ENCODE data around the gene LRRC46. TPM values are rescaled to one million over a fixed set of nuclear protein-coding genes. Genes with fewer than 3 reads are reported as not detected.

Gene LRRC46
- total RNA-seq, 5 donors from 2014 or later (not counting 1 experiment from before 2014, with no cell fraction given), result 0.20 to 1.0 (median 0.88) TPM

DNA sequence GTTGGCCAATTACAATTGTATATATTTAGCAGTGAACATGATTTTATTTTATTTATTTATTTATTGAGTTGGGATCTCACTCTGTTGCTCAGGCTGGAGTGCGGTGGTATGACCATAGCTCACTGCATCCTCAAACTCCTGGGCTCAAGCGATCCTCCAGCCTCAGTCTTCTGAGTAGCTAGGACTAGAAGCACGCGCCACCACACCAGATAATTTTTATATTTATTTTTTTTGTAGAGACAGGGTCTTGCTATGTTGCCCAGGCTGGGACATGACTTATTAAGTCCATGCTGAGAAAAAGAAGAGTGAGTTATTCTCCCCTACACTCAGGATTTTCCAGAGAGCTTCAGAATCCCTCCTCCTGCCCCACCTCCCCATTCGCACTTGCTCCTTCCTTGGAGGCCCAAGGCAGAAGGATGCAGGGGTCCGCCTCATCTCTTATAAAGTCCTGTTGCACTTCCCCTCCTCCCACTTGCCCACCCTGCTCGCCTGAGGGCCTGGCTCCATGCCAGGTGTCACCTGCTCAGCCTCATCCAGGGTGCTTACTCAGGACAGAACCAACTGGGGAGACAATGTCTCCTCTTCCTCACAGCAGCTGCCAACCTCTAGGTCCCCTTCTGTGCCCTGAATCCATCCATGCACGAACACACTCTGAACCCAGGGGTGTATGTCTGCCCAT is 48.4 kb downstream of the LRRC46 start:
- H3K4me3 Mint-ChIP-seq, result no peak overlapping the region
- H3K36me3 ChIP-seq (ENCODE audit: control insufficient read depth in 2 of 2, extremely low read depth in 1 of 2, insufficient read depth in 1 of 2, low read length in 1 of 2), result no peaks in the 10 kb centered on the region
- no peaks in the 10 kb centered on the region for H3K9me3 ChIP-seq
- H3K27me3 ChIP-seq (replicated peaks in 1 of 2; ENCODE audit: control insufficient read depth in 2 of 2, extremely low read depth in 1 of 2, insufficient read depth in 2 of 2, low read length in 1 of 2), result peaks cover 0 to 53% of the 10 kb centered on the region in 2 experiments
- H3K36me3 Mint-ChIP-seq, result peaks cover 3% of the 10 kb centered on the region
- ATAC-seq (replicated peaks in 1 of 4) (no peak), DNase-seq (no peak)
- WGBS (ENCODE audit: insufficient coverage), result 62% methylated on average over 3 of the region's 8 CpGs
- no peak overlapping the region for H3K4me3 ChIP-seq (ENCODE audit: control insufficient read depth in 1 of 2, extremely low read depth in 1 of 2, low read length in 1 of 2)
- H3K4me1 Mint-ChIP-seq, result peaks cover 24 to 29% (median 28%) of the 10 kb centered on the region in 3 donors
- no peaks in the 10 kb centered on the region for H3K9me3 Mint-ChIP-seq
- H3K27me3 Mint-ChIP-seq, result peaks cover 11 to 23% of the 10 kb centered on the region in 2 donors
- H3K27ac ChIP-seq (ENCODE audit: low read length), result no peak overlapping the region
- ChIA-PET POLR2A (no interaction called here), CTCF (no interaction called here)
- no peak overlapping the region for H3K27ac Mint-ChIP-seq
- H3K4me1 ChIP-seq (ENCODE audit: control insufficient read depth in 1 of 2, extremely low read depth in 1 of 2, insufficient read depth in 2 of 2, low read length in 2 of 2), result peaks cover 9 to 28% of the 10 kb centered on the region in 2 experiments

DNA sequence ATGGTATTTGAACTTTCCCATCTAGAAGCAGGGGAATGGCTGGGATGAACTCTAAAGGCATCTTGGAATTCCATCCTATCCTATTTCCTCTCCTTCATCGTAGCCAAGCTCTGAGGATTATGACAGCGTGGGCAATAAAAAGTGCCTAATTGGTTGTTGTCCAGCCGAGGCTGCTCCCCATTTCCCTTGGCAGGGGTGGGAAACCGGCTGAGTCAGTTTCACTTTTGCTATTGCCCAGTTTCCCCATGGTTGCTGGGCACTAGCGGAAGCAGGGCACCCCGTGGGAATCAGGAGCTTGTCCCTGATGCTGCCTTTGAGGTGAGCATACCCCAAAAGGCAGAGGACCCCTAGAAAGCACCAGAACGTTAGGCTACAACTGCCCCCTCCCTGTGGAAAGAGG is 50.8 kb downstream of the LRRC46 start:
- Histone ChIP-seq H3K27ac (ENCODE audit: low read length) (no peak overlapping the region), H3K9me3 (no peaks in the 10 kb centered on the region), H3K36me3 (ENCODE audit: control insufficient read depth in 2 of 2, extremely low read depth in 1 of 2, insufficient read depth in 1 of 2, low read length in 1 of 2) (no peaks in the 10 kb centered on the region), H3K4me3 (ENCODE audit: control insufficient read depth in 1 of 2, extremely low read depth in 1 of 2, low read length in 1 of 2) (no peak overlapping the region), H3K4me1 (ENCODE audit: control insufficient read depth in 1 of 2, extremely low read depth in 1 of 2, insufficient read depth in 2 of 2, low read length in 2 of 2) (peaks cover 16 to 39% of the 10 kb centered on the region in 2 experiments), H3K27me3 (replicated peaks in 1 of 2; ENCODE audit: control insufficient read depth in 2 of 2, extremely low read depth in 1 of 2, insufficient read depth in 2 of 2, low read length in 1 of 2) (peaks cover 0 to 49% of the 10 kb centered on the region in 2 experiments)
- POLR2A ChIA-PET, result no interaction called here
- no peak for ATAC-seq (replicated peaks in 1 of 4)
- Mint-ChIP-seq H3K36me3 (no peaks in the 10 kb centered on the region), H3K4me1 (peaks cover 33 to 41% (median 40%) of the 10 kb centered on the region in 3 donors), H3K4me3 (no peak overlapping the region), H3K9me3 (no peaks in the 10 kb centered on the region), H3K27me3 (peaks cover 0 to 11% of the 10 kb centered on the region in 2 donors), H3K27ac (no peak overlapping the region)
- DNase-seq, result no peak
- CTCF ChIA-PET, result interaction anchor here (0.6 to 1.0 kb wide), 3 partner anchors 22 to 61 kb away, joined by 3 to 10 read pairs (median 3); partner anchors contain the start of genes OSBPL7 (in 1 of the 2) and SCRN2 (in 1 of the 2)
- 49% methylated on average over 6 of the region's 7 CpGs for WGBS (ENCODE audit: insufficient coverage)

DNA sequence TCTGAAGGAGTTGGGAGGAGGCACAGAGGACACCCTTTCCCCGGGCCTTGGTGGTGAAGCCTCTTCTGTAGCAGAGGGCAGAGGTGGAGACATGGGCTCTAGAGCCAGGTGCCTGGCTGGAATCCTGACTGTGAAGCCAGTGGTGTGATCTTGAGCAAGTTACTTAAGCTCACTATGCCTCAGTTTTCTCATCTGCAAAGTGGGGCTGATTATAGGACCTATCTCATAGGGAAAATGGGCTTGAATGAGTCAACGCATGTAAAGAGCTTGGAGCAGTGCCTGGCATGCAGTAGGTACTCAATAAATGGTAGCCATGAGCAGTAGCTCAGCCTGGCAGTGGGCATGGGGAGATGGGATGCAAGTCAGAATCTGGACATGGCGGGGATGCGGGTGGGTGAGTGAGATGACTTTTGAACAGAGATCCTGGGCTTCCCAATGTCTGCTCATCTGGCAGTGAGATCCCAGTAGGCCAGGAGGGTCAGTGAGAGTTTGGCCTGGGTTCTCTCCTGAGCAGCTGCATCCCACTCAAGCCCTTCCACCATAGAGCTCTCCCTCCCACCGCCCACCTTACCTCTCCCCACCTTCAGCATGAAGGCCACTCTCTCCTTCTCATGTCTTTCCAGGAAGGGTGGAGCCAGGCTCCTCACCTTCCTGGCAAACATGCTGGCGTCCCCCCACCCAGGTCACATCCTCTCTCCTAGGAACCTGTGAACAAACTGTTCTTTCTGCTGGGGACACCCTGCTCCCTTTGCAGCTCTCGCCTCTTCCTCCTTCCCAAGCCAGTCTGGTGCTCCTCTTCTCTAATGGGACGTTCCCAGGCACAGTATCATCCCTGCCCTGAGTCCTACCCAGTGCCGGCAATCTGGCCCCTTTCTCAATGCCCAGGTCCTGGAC is 51.5 kb downstream of the LRRC46 start:
- H3K27me3 Mint-ChIP-seq, result peaks cover 0 to 8% of the 10 kb centered on the region in 2 donors
- Histone ChIP-seq H3K4me3 (ENCODE audit: control insufficient read depth in 1 of 2, extremely low read depth in 1 of 2, low read length in 1 of 2) (no peak overlapping the region), H3K36me3 (ENCODE audit: control insufficient read depth in 2 of 2, extremely low read depth in 1 of 2, insufficient read depth in 1 of 2, low read length in 1 of 2) (no peaks in the 10 kb centered on the region), H3K27ac (ENCODE audit: low read length) (no peak overlapping the region), H3K4me1 (ENCODE audit: control insufficient read depth in 1 of 2, extremely low read depth in 1 of 2, insufficient read depth in 2 of 2, low read length in 2 of 2) (peaks cover 16 to 39% of the 10 kb centered on the region in 2 experiments), H3K9me3 (no peaks in the 10 kb centered on the region), H3K27me3 (replicated peaks in 1 of 2; ENCODE audit: control insufficient read depth in 2 of 2, extremely low read depth in 1 of 2, insufficient read depth in 2 of 2, low read length in 1 of 2) (peaks cover 0 to 42% of the 10 kb centered on the region in 2 experiments)
- no peaks in the 10 kb centered on the region for H3K36me3 Mint-ChIP-seq
- peak overlapping the region in 1 of 3 donors; percentile 69 for H3K4me3 Mint-ChIP-seq
- CTCF ChIA-PET, result interaction anchor here (0.6 to 1.0 kb wide), 3 partner anchors 21 to 61 kb away, joined by 3 to 10 read pairs (median 3); partner anchors contain the start of genes OSBPL7 (in 1 of the 2) and SCRN2 (in 1 of the 2)
- H3K27ac Mint-ChIP-seq, result no peak overlapping the region
- WGBS (ENCODE audit: insufficient coverage), result 77% methylated on average over 7 of the region's 9 CpGs
- no peaks in the 10 kb centered on the region for H3K9me3 Mint-ChIP-seq
- DNase-seq (no peak), ATAC-seq (replicated peaks in 1 of 4) (no peak)
- POLR2A ChIA-PET, result no interaction called here
- H3K4me1 Mint-ChIP-seq, result peaks cover 33 to 41% (median 40%) of the 10 kb centered on the region in 3 donors

DNA sequence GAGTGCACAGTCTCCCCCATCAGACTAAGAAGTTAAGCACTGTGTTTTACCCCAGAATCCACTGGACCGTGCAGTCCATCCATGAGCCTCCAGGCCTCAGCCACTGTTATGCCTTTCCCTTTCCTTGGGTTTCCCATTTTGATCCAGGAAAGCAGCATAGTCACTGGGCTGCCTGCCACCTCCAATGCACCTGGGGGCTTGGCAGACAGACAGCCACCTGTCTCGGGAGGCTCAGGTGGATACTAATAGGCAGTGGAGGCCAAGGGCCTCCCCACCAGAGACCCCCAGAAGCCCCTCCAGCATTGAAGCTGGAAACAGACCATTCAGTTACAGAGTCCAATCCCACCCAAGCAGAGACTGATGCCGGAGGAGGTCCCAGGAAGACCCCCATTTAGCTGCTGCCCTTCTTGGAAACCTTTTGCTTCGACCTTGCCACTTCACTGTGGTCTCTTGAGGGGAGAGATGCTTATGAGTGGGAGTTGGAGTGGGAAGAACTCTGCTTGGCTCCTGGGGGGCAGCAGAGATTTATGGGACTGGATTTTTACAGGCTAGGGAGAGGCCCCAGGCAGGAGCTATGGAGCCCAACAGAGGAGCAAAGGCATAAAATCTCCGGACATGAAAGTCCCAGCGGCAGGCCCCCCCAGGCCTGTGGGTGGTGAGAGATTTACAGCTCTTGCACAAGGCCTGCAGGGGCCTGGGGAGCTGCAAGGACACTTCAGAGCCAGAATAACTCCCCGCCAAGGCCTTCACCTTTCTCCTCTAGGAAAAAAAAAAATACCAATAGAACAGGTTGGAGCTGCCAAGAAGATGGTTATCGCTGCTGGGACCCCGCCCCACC is 52.3 kb downstream of the LRRC46 start:
- H3K4me1 ChIP-seq (ENCODE audit: control insufficient read depth in 1 of 2, extremely low read depth in 1 of 2, insufficient read depth in 2 of 2, low read length in 2 of 2), result peaks cover 16 to 39% of the 10 kb centered on the region in 2 experiments
- H3K9me3 ChIP-seq, result no peaks in the 10 kb centered on the region
- peaks cover 0 to 36% of the 10 kb centered on the region in 2 experiments for H3K27me3 ChIP-seq (replicated peaks in 1 of 2; ENCODE audit: control insufficient read depth in 2 of 2, extremely low read depth in 1 of 2, insufficient read depth in 2 of 2, low read length in 1 of 2)
- Mint-ChIP-seq H3K27me3 (peaks cover 0 to 4% of the 10 kb centered on the region in 2 donors), H3K36me3 (no peaks in the 10 kb centered on the region), H3K4me1 (peaks cover 33 to 41% (median 40%) of the 10 kb centered on the region in 3 donors), H3K4me3 (peak overlapping the region in 1 of 3 donors; percentile 69), H3K27ac (no peak overlapping the region), H3K9me3 (no peaks in the 10 kb centered on the region)
- ATAC-seq (replicated peaks in 1 of 4) (no peak), DNase-seq (no peak)
- H3K27ac ChIP-seq (ENCODE audit: low read length), result no peak overlapping the region
- ChIA-PET POLR2A (no interaction called here), CTCF (interaction anchor here (0.7 to 1.0 kb wide), 3 partner anchors 18 to 53 kb away, joined by 3 to 4 read pairs (median 3); partner anchors contain the start of genes LRRC46 (in 1 of the 2), MRPL10 (in 1 of the 2) and SCRN2 (in 1 of the 2))
- H3K4me3 ChIP-seq (ENCODE audit: control insufficient read depth in 1 of 2, extremely low read depth in 1 of 2, low read length in 1 of 2), result no peak overlapping the region
- WGBS (ENCODE audit: insufficient coverage), result 80% methylated on average over 3 of the region's 9 CpGs
- H3K36me3 ChIP-seq (ENCODE audit: control insufficient read depth in 2 of 2, extremely low read depth in 1 of 2, insufficient read depth in 1 of 2, low read length in 1 of 2), result no peaks in the 10 kb centered on the region

DNA sequence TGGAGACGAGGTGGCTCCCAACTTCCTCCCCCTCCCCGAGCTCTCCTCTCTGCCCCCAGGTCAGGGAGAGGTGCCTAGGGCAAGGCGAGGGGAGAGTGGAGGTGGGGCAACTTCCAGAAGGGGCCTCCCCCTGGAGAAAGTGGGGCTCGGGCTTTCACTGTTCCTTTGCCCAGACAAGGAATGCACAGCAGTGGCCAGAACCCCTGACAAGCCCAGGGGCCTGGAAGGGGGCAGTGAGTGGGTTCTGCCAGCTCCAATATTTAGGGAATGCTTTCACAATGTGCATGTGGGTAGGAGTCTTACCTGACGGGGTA is 52.9 kb downstream of the LRRC46 start:
- H3K9me3 ChIP-seq, result no peaks in the 10 kb centered on the region
- Mint-ChIP-seq H3K4me3 (peak overlapping the region in 1 of 3 donors; percentile 69), H3K4me1 (peaks cover 33 to 37% (median 36%) of the 10 kb centered on the region in 3 donors), H3K36me3 (no peaks in the 10 kb centered on the region), H3K27me3 (no peaks in the 10 kb centered on the region), H3K9me3 (no peaks in the 10 kb centered on the region), H3K27ac (no peak overlapping the region)
- H3K27ac ChIP-seq (ENCODE audit: low read length), result no peak overlapping the region
- H3K36me3 ChIP-seq (ENCODE audit: control insufficient read depth in 2 of 2, extremely low read depth in 1 of 2, insufficient read depth in 1 of 2, low read length in 1 of 2), result no peaks in the 10 kb centered on the region
- no peak for DNase-seq
- 86% methylated on average over 2 of the region's 5 CpGs for WGBS (ENCODE audit: insufficient coverage)
- peaks cover 0 to 37% of the 10 kb centered on the region in 2 experiments for H3K27me3 ChIP-seq (replicated peaks in 1 of 2; ENCODE audit: control insufficient read depth in 2 of 2, extremely low read depth in 1 of 2, insufficient read depth in 2 of 2, low read length in 1 of 2)
- ChIA-PET CTCF (interaction anchor here (0.7 to 1.0 kb wide), 3 partner anchors 19 to 53 kb away, joined by 3 to 4 read pairs (median 3); partner anchors contain the start of genes LRRC46 (in 1 of the 2), MRPL10 (in 1 of the 2) and SCRN2 (in 1 of the 2)), POLR2A (no interaction called here)
- no peak overlapping the region for H3K4me3 ChIP-seq (ENCODE audit: control insufficient read depth in 1 of 2, extremely low read depth in 1 of 2, low read length in 1 of 2)
- ATAC-seq (replicated peaks in 1 of 4), result no peak
- peaks cover 16 to 39% of the 10 kb centered on the region in 2 experiments for H3K4me1 ChIP-seq (ENCODE audit: control insufficient read depth in 1 of 2, extremely low read depth in 1 of 2, insufficient read depth in 2 of 2, low read length in 2 of 2)

Data from T-cell (primary cell).